ENCODE results near the gene CXCR5. TPM values are rescaled to one million over a fixed set of nuclear protein-coding genes. Genes with fewer than 3 reads are reported as not detected.

Gene CXCR5
- total RNA-seq, 2 experiments from 2014 or later: 18.9 to 21.3 TPM

- Mint-ChIP-seq H3K4me3 (no peak overlapping the region), H3K36me3 (ENCODE audit: low read depth) (no peaks in the 10 kb centered on the region), H3K27ac (no peak overlapping the region), H3K27me3 (no peaks in the 10 kb centered on the region), H3K9me3 (ENCODE audit: low read depth) (no peaks in the 10 kb centered on the region), H3K4me1 (peaks cover 38% of the 10 kb centered on the region)
- intact Hi-C loops (cut with DNase I, micrococcal nuclease): no loop called here
- DNase-seq (no peak), ATAC-seq (no peak)
- POLR2A ChIA-PET: no interaction called here
- CTCF ChIA-PET: interaction anchor here (0.8 kb wide), 1 partner anchor 85 kb away, joined by 3 read pairs; no protein-coding TSS in a partner anchor
Measured at GRCh38 chr11:118846181-118846935, 37.3 kb upstream of the CXCR5 start.

- no peak overlapping the region for H3K4me3 Mint-ChIP-seq
- CTCF ChIA-PET: no interaction called here
Measured at GRCh38 chr11:118849825-118850224, 33.9 kb upstream of the CXCR5 start.

GRCh38 chr11:118851970-118852369, 31.7 kb upstream of the CXCR5 start:
- H3K27me3 Mint-ChIP-seq: no peaks in the 10 kb centered on the region

More at GRCh38 chr11:118849825-118850224, 33.9 kb upstream of the CXCR5 start:
- Mint-ChIP-seq H3K27me3 (no peaks in the 10 kb centered on the region), H3K27ac (no peak overlapping the region), H3K9me3 (ENCODE audit: low read depth) (no peaks in the 10 kb centered on the region), H3K4me1 (peaks cover 17% of the 10 kb centered on the region), H3K36me3 (ENCODE audit: low read depth) (no peaks in the 10 kb centered on the region)
- ATAC-seq: no peak
- POLR2A ChIA-PET: interaction anchor here (0.8 to 1.2 kb wide), 2 partner anchors 21 to 57 kb away, joined by 3 to 5 read pairs; no protein-coding TSS in a partner anchor
- DNase-seq: no peak
- intact Hi-C loops (cut with DNase I, micrococcal nuclease): no loop called here

GRCh38 chr11:118853678-118854077, 30.0 kb upstream of the CXCR5 start:
- H3K27ac Mint-ChIP-seq: no peak overlapping the region
- ATAC-seq: no peak

More at GRCh38 chr11:118851970-118852369, 31.7 kb upstream of the CXCR5 start:
- Mint-ChIP-seq H3K9me3 (ENCODE audit: low read depth) (no peaks in the 10 kb centered on the region), H3K4me3 (no peak overlapping the region), H3K36me3 (ENCODE audit: low read depth) (no peaks in the 10 kb centered on the region), H3K27ac (no peak overlapping the region), H3K4me1 (peaks cover 6% of the 10 kb centered on the region)
- ChIA-PET CTCF (interaction anchor here (1.0 to 1.4 kb wide), 2 partner anchors 26 to 54 kb away, joined by 3 read pairs; no protein-coding TSS in a partner anchor), POLR2A (interaction anchor here (0.6 kb wide), 1 partner anchor 791 kb away, joined by 3 read pairs; no protein-coding TSS in a partner anchor)
- no peak for ATAC-seq
- intact Hi-C loops (cut with DNase I, micrococcal nuclease): no loop called here
- DNase-seq: no peak

GRCh38 chr11:118856314-118856713, 27.4 kb upstream of the CXCR5 start:
- H3K27me3 Mint-ChIP-seq: no peaks in the 10 kb centered on the region
- ChIA-PET CTCF (interaction anchor here (1.0 to 1.3 kb wide), 3 partner anchors 50 to 166 kb away, joined by 3 read pairs; no protein-coding TSS in a partner anchor), POLR2A (no interaction called here)
- H3K4me3 Mint-ChIP-seq: no peak overlapping the region
- no peaks in the 10 kb centered on the region for H3K9me3 Mint-ChIP-seq (ENCODE audit: low read depth)
- peaks cover 9% of the 10 kb centered on the region for H3K4me1 Mint-ChIP-seq
- intact Hi-C loops (cut with DNase I, micrococcal nuclease): no loop called here
- DNase-seq (no peak), ATAC-seq (peak; percentile 26)
- no peaks in the 10 kb centered on the region for H3K36me3 Mint-ChIP-seq (ENCODE audit: low read depth)
- H3K27ac Mint-ChIP-seq: no peak overlapping the region

More at GRCh38 chr11:118853678-118854077, 30.0 kb upstream of the CXCR5 start:
- no peaks in the 10 kb centered on the region for H3K9me3 Mint-ChIP-seq (ENCODE audit: low read depth)
- intact Hi-C loops (cut with DNase I, micrococcal nuclease): no loop called here
- H3K4me1 Mint-ChIP-seq: peaks cover 6% of the 10 kb centered on the region
- no peak overlapping the region for H3K4me3 Mint-ChIP-seq
- POLR2A ChIA-PET: no interaction called here
- no peak for DNase-seq
- CTCF ChIA-PET: no interaction called here
- H3K27me3 Mint-ChIP-seq: no peaks in the 10 kb centered on the region
- no peaks in the 10 kb centered on the region for H3K36me3 Mint-ChIP-seq (ENCODE audit: low read depth)

- Mint-ChIP-seq H3K36me3 (ENCODE audit: low read depth) (no peaks in the 10 kb centered on the region), H3K9me3 (ENCODE audit: low read depth) (no peaks in the 10 kb centered on the region), H3K27me3 (no peaks in the 10 kb centered on the region), H3K27ac (no peak overlapping the region), H3K4me3 (no peak overlapping the region), H3K4me1 (peaks cover 9% of the 10 kb centered on the region)
- no peak for DNase-seq
- intact Hi-C loops (cut with DNase I, micrococcal nuclease): no loop called here
- POLR2A ChIA-PET: interaction anchor here (0.6 kb wide), 1 partner anchor 1923 kb away, joined by 3 read pairs; no protein-coding TSS in a partner anchor
- no peak for ATAC-seq
- CTCF ChIA-PET: interaction anchor here (1.0 kb wide), 1 partner anchor 48 kb away, joined by 3 read pairs; no protein-coding TSS in a partner anchor
Measured at GRCh38 chr11:118857385-118857784, 26.3 kb upstream of the CXCR5 start.

- no peaks in the 10 kb centered on the region for H3K36me3 Mint-ChIP-seq (ENCODE audit: low read depth)
- intact Hi-C loops (cut with DNase I, micrococcal nuclease): no loop called here
- peaks cover 9% of the 10 kb centered on the region for H3K4me1 Mint-ChIP-seq
- no peak overlapping the region for H3K27ac Mint-ChIP-seq
- peak; percentile 60 for ATAC-seq
- H3K9me3 Mint-ChIP-seq (ENCODE audit: low read depth): no peaks in the 10 kb centered on the region
- H3K27me3 Mint-ChIP-seq: no peaks in the 10 kb centered on the region
- H3K4me3 Mint-ChIP-seq: no peak overlapping the region
- ChIA-PET CTCF (interaction anchor here (1.0 kb wide), 1 partner anchor 9 kb away, joined by 3 read pairs; no protein-coding TSS in a partner anchor), POLR2A (interaction anchor here (0.5 kb wide), 1 partner anchor 108 kb away, joined by 3 read pairs; no protein-coding TSS in a partner anchor)
- DNase-seq: no peak
Measured at GRCh38 chr11:118859973-118860372, 23.7 kb upstream of the CXCR5 start.

- DNase-seq: no peak
- intact Hi-C loops (cut with DNase I, micrococcal nuclease): no loop called here
- Mint-ChIP-seq H3K27ac (peak overlapping the region; percentile 42), H3K4me1 (peaks cover 37% of the 10 kb centered on the region), H3K27me3 (no peaks in the 10 kb centered on the region), H3K4me3 (no peak overlapping the region), H3K9me3 (ENCODE audit: low read depth) (no peaks in the 10 kb centered on the region), H3K36me3 (ENCODE audit: low read depth) (no peaks in the 10 kb centered on the region)
- ChIA-PET CTCF (interaction anchor here (1.0 to 2.0 kb wide), 4 partner anchors 9 to 328 kb away, joined by 3 to 9 read pairs (median 4); no protein-coding TSS in a partner anchor), POLR2A (interaction anchor here (3.0 kb wide), 1 partner anchor 79 kb away, joined by 25 read pairs; the partner anchor contains the start of gene DDX6)
- ATAC-seq: no peak
Measured at GRCh38 chr11:118868659-118869058, 15.0 kb upstream of the CXCR5 start.

GRCh38 chr11:118870396-118871343, 13.0 kb upstream of the CXCR5 start:
- peaks cover 57% of the 10 kb centered on the region for H3K4me1 Mint-ChIP-seq
- POLR2A ChIA-PET: interaction anchor here (0.5 to 3.0 kb wide), 11 partner anchors 7 to 232 kb away, joined by 3 to 25 read pairs (median 5); partner anchors contain the start of genes CXCR5, DDX6 and DPAGT1

GRCh38 chr11:118872403-118872821, 11.3 kb upstream of the CXCR5 start:
- Mint-ChIP-seq H3K4me1 (peaks cover 75% of the 10 kb centered on the region), H3K4me3 (peak overlapping the region; percentile 34), H3K9me3 (ENCODE audit: low read depth) (no peaks in the 10 kb centered on the region), H3K36me3 (ENCODE audit: low read depth) (peaks cover 2% of the 10 kb centered on the region), H3K27me3 (no peaks in the 10 kb centered on the region), H3K27ac (peak overlapping the region; percentile 82)
- CTCF ChIA-PET: interaction anchor here (0.6 to 1.4 kb wide), 5 partner anchors 10 to 82 kb away, joined by 3 to 4 read pairs (median 3); partner anchors contain the start of gene CXCR5
- intact Hi-C loops (cut with DNase I, micrococcal nuclease): loop anchor here in 1 of 2 experiments (10.0 kb wide), 4 partner anchors 178 to 918 kb away; partner anchors contain the start of gene JAML
- DNase-seq (peak; percentile 79), ATAC-seq (peak; percentile 10)
- POLR2A ChIA-PET: interaction anchor here (0.6 to 1.4 kb wide), 3 partner anchors 11 to 81 kb away, joined by 3 to 9 read pairs (median 7); partner anchors contain the start of genes CXCR5 and DDX6

More at GRCh38 chr11:118870396-118871343, 13.0 kb upstream of the CXCR5 start:
- Mint-ChIP-seq H3K9me3 (ENCODE audit: low read depth) (no peaks in the 10 kb centered on the region), H3K27me3 (no peaks in the 10 kb centered on the region), H3K36me3 (ENCODE audit: low read depth) (peaks cover 2% of the 10 kb centered on the region), H3K27ac (peak overlapping the region; percentile 99), H3K4me3 (peak overlapping the region; percentile 71)
- intact Hi-C loops (cut with DNase I, micrococcal nuclease): loop anchor here (1.0 to 10.0 kb wide), 9 partner anchors 11 to 916 kb away; partner anchors contain the start of genes CXCR5 (in 1 of the 2) and JAML (in 1 of the 2)
- CTCF ChIA-PET: interaction anchor here (0.6 to 2.2 kb wide), 21 partner anchors 8 to 483 kb away, joined by 3 to 12 read pairs (median 4); partner anchors contain the start of genes BCL9L, CXCR5 and DDX6
- peak; percentile 61 for DNase-seq
- ATAC-seq: peak; percentile 70

All from activated CD4-positive, alpha-beta T cell treated with anti-CD3 and anti-CD28 coated beads for 36 hours (primary cell).